Pancreas (tissue), 10 donors: ENCODE results near the gene SPEG. TPM values are rescaled to one million over a fixed set of nuclear protein-coding genes. Genes with fewer than 3 reads are reported as not detected.
A peak's percentile ranks its signal among the peaks of the same experiment; 100 is the strongest.

Experiments used
- ATAC-seq, 4 donors: fragments of 200-7000 bp; cut with Tn5 transposase; one replicate each; pipeline versions ENCODE4 v1.8.0 to v1.9.1; 2020; ENCODE audit warnings: mild to moderate bottlenecking in 4 of 4, moderate library complexity in 4 of 4
- DNase-seq, 6 donors: peaks; one replicate each; pipeline ENCODE4 v3.0.0-alpha.2; 2020
- FAIRE-seq: peaks from 2 replicates; lab custom pipeline; 2012; peaks lifted over from hg19 to GRCh38; lab: Jason Lieb, UNC
- H3K27ac ChIP-seq, 4 donors: fragments of 200-600 bp; sonication (generic); 1 replicate in 3 of 4; 2 replicates in 1 of 4; pipeline versions ENCODE4 v1.5.0 to v1.8.0; 2020
- H3K27me3 ChIP-seq, 4 donors: fragments of 200-600 bp; one replicate each; pipeline ENCODE4 v1.8.0; 2021
- H3K36me3 ChIP-seq, 3 donors: fragments of 200-600 bp; sonication (generic) in 1 of 3; one replicate each; pipeline versions ENCODE4 v1.5.0 to v1.8.0; 2020 to 2021
- H3K4me1 ChIP-seq, 3 donors: fragments of 200-600 bp; one replicate each; pipeline ENCODE4 v1.8.0; 2021
- H3K4me3 ChIP-seq, 4 donors: fragments of 200-600 bp; sonication (generic) in 2 of 4; one replicate each; pipeline versions ENCODE4 v1.5.0 to v1.8.0; 2020 to 2021
- H3K9me3 ChIP-seq, 4 donors: fragments of 200-600 bp; one replicate each; pipeline ENCODE4 v1.8.0; 2021
- WGBS, 2 donors: extraction: QIAGEN DNeasy Blood & Tissue Kit; methylation state at CpG; one replicate each; pipeline ENCODE4 v1.1.7; 2013; 5-methylcytosine and 5-hydroxymethylcytosine counted together
- intact Hi-C, 3 donors: fragments of 100-400 bp; cut with DNase I; formaldehyde crosslinking; loops; one replicate each; pipeline versions ENCODE4 v1.11.1 to v1.14.2; 2022
- polyA plus RNA-seq, 2 donors: library from polyadenylated mRNA; stranded (reverse); fragments of 200-250 nt; gene quantifications; one replicate each; pipeline ENCODE4 v1.2.3, GENCODE V29; 2013
- total RNA-seq, 6 donors: library from RNA; stranded (reverse); fragmentation: NEBNext Ultra II Directional in 4 of 6; extraction: Animal tissue kit (Norgen Biotek cat#: 25700) in 4 of 6; gene quantifications; one replicate each; pipeline versions ENCODE4 v1.2.1 to v1.2.4, GENCODE V29; 2021 to 2023
- TF ChIP-seq, protein P1 (sequence below), 4 donors: fragments of 200-600 bp; sonication (generic) in 3 of 4; IDR thresholded peaks; one replicate each; pipeline versions ENCODE4 v1.5.0 to v1.8.0; 2021; ENCODE audit warnings: antibody characterized with exemption in 4 of 4
- donor health status: healthy with polysubstance abuse.
- donor health status: DM: no; HTN: no; CAD: no; lungs with moderate emphysema.
- donor health status: DM: no; HTN: no; CAD: no.
- donor health status: control.
- donor health status: control.
- donor health status: Bipolar disorder and iron deficiency.
- donor health status: DM: yes; HTN: yes; CAD: no.
- donor health status: DM: no; HTN: no; CAD: no.
- donor health status: DM: no; HTN: no; CAD: no.
- donor health status: DM: yes; HTN: yes; CAD: no.

The SPEG gene
- total and polyA plus RNA-seq, 8 donors, result 2.6 to 33.3 (median 4.2) TPM

- TF ChIP-seq, protein P1, sequence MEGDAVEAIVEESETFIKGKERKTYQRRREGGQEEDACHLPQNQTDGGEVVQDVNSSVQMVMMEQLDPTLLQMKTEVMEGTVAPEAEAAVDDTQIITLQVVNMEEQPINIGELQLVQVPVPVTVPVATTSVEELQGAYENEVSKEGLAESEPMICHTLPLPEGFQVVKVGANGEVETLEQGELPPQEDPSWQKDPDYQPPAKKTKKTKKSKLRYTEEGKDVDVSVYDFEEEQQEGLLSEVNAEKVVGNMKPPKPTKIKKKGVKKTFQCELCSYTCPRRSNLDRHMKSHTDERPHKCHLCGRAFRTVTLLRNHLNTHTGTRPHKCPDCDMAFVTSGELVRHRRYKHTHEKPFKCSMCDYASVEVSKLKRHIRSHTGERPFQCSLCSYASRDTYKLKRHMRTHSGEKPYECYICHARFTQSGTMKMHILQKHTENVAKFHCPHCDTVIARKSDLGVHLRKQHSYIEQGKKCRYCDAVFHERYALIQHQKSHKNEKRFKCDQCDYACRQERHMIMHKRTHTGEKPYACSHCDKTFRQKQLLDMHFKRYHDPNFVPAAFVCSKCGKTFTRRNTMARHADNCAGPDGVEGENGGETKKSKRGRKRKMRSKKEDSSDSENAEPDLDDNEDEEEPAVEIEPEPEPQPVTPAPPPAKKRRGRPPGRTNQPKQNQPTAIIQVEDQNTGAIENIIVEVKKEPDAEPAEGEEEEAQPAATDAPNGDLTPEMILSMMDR (IDR thresholded peaks at IDR 0.05), result no peak
- H3K4me3 ChIP-seq, result no peak overlapping the region
- no peak for FAIRE-seq
- no peak overlapping the region for H3K27ac ChIP-seq
- no peak for ATAC-seq
- DNase-seq, result peak in 1 of 6 donors; percentile 65
- intact Hi-C loops, result loop anchor here in 2 of 3 donors (5.0 to 10.0 kb wide), 2 partner anchors 64 to 66 kb away; no protein-coding TSS in a partner anchor
- no peaks in the 10 kb centered on the region for H3K27me3 ChIP-seq
- H3K9me3 ChIP-seq, result no peaks in the 10 kb centered on the region
- WGBS, 2 donors, result 85 to 91% methylated on average over 23 of the region's 23 CpGs
- no peaks in the 10 kb centered on the region for H3K36me3 ChIP-seq
- no peaks in the 10 kb centered on the region for H3K4me1 ChIP-seq
These were observed 34.0 kb downstream of the SPEG start for GRCh38 chr2:219468410-219469185.

- 88 to 90% methylated on average over 16 of the region's 16 CpGs for WGBS, 2 donors
- no peak overlapping the region for H3K4me3 ChIP-seq
- no peak for FAIRE-seq
- no peak for ATAC-seq
- no peaks in the 10 kb centered on the region for H3K4me1 ChIP-seq
- TF ChIP-seq, protein P1 (IDR thresholded peaks at IDR 0.05), result no peak
- no peaks in the 10 kb centered on the region for H3K36me3 ChIP-seq
- no peak for DNase-seq
- H3K27me3 ChIP-seq, result no peaks in the 10 kb centered on the region
- H3K27ac ChIP-seq, result no peak overlapping the region
- intact Hi-C loops, result loop anchor here in 2 of 3 donors (5.0 to 10.0 kb wide), 2 partner anchors 63 to 66 kb away; no protein-coding TSS in a partner anchor
- no peaks in the 10 kb centered on the region for H3K9me3 ChIP-seq
These were observed 34.6 kb downstream of the SPEG start for GRCh38 chr2:219469186-219469724.

DNA sequence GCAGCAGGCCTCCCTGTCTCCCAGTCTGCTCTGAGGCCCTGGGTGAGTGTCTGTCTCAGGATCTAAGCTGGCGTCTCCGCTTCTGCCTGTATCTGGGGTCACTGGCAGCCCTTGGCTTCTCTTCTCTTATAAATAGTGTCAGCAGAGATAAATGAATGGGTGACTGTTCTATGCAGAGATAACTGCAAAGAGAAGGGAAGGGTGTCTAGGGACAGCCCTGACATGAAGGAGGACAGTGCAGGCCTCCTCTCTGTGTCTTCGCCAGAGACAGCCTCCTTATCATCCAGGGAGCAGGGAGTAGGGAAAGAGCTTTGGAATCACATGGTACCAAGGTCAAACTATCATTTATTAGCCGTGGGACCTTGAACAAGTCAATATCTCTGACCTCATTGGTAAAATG, 35.8 kb downstream of the SPEG start:
- TF ChIP-seq, protein P1 (IDR thresholded peaks at IDR 0.05), result no peak
- ATAC-seq (no peak), DNase-seq (no peak), FAIRE-seq (no peak)
- 51 to 56% methylated on average over 4 of the region's 4 CpGs for WGBS, 2 donors
- intact Hi-C loops, result loop anchor here in 1 of 3 donors (5.0 kb wide), 1 partner anchor 172 kb away; no protein-coding TSS in a partner anchor
- H3K27me3 ChIP-seq, result no peaks in the 10 kb centered on the region
- no peak overlapping the region for H3K27ac ChIP-seq
- no peaks in the 10 kb centered on the region for H3K36me3 ChIP-seq
- H3K4me3 ChIP-seq, result no peak overlapping the region
- H3K9me3 ChIP-seq, result no peaks in the 10 kb centered on the region
- no peaks in the 10 kb centered on the region for H3K4me1 ChIP-seq

DNA sequence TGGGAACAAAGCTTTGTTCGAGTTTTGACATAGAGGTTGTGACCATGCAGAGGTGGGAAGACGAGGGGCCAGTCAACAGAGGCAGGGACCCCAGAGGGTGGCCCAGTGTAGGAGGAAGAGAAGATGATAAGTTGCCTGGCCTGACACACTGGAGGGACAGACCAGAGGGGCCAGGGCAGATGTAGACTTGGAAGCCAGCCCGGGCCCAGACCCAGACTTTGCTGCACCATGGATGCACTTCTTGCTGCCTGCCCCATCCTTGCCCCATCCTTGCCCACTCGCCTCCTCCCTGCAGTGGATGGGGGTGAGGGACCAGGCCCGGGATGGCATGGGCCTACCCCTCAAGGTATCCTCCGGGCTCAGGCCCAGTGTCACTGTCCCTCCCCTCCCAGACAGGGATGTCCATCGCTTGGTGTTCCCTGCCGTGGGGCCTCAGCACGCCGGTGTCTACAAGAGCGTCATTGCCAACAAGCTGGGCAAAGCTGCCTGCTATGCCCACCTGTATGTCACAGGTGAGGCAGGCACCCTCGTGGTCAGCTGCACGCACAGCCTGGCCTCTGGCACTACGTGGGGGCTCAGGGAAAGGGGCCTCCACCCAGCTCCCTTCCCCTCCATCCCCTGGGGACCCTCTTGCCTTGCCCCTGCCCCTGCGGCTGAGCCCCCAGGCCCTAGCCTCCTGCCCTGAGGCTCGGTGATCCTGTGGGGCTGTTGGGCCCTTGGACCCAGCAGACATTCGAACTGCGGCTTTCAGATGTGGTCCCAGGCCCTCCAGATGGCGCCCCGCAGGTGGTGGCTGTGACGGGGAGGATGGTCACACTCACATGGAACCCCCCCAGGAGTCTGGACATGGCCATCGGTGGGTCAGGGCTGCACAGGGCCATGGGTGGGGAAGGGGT, 37.1 kb downstream of the SPEG start:
- no peaks in the 10 kb centered on the region for H3K36me3 ChIP-seq
- no peak overlapping the region for H3K27ac ChIP-seq
- DNase-seq, result peak in 1 of 6 donors; percentile 58
- 76 to 83% methylated on average over 22 of the region's 22 CpGs for WGBS, 2 donors
- H3K9me3 ChIP-seq, result no peaks in the 10 kb centered on the region
- H3K4me1 ChIP-seq, result no peaks in the 10 kb centered on the region
- TF ChIP-seq, protein P1 (IDR thresholded peaks at IDR 0.05), result no peak
- H3K27me3 ChIP-seq, result no peaks in the 10 kb centered on the region
- H3K4me3 ChIP-seq, result no peak overlapping the region
- FAIRE-seq, result no peak
- ATAC-seq, result no peak
- intact Hi-C loops, result loop anchor here in 1 of 3 donors (5.0 kb wide), 1 partner anchor 171 kb away; no protein-coding TSS in a partner anchor
